Keratinocyte (primary cell): ENCODE measurements around the gene IRX1.

Experiments used
- EZH2 ChIP-seq: IDR thresholded peaks from one replicate; pipeline ENCODE4 v1.6.1; 2012; ENCODE audit warnings: inconsistent platforms, mild to moderate bottlenecking, low read length, moderate library complexity
- TF ChIP-seq, protein P1 (sequence below), 3 experiments: IDR thresholded peaks in 1 of 3; conservative IDR thresholded peaks in 1 of 3; optimal IDR thresholded peaks in 1 of 3; 2 replicates in 2 of 3; 3 replicates in 1 of 3; pipeline versions ENCODE3 to v1.5.1; 2011; ENCODE audit warnings: low read length in 3 of 3, mild to moderate bottlenecking in 3 of 3, moderate library complexity in 2 of 3, control low read depth in 1 of 3, inconsistent platforms in 1 of 3; ENCODE audit not compliant: insufficient read depth in 2 of 3; ENCODE audit errors: extremely low read depth in 1 of 3

DNA sequence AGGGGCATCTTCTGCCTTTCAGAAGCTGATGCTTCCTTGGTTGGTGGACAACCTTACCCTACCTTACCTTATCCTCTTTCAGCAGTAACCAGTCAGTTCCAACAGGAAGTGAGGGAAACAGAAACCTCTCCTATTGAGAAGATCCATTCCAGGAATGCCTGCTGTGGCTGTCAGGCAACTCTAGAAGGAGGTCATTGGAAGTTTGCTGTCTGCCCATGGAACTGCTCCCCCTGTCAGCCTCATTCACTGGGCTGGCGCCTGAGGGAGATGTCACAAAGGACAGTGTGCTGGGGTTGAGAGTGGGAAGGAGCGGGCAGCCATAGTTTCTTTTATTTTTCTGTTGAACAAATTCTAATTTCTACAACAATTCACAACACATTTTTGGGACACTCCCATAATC, 54.7 kb downstream of the IRX1 start:
- TF ChIP-seq, protein P1, sequence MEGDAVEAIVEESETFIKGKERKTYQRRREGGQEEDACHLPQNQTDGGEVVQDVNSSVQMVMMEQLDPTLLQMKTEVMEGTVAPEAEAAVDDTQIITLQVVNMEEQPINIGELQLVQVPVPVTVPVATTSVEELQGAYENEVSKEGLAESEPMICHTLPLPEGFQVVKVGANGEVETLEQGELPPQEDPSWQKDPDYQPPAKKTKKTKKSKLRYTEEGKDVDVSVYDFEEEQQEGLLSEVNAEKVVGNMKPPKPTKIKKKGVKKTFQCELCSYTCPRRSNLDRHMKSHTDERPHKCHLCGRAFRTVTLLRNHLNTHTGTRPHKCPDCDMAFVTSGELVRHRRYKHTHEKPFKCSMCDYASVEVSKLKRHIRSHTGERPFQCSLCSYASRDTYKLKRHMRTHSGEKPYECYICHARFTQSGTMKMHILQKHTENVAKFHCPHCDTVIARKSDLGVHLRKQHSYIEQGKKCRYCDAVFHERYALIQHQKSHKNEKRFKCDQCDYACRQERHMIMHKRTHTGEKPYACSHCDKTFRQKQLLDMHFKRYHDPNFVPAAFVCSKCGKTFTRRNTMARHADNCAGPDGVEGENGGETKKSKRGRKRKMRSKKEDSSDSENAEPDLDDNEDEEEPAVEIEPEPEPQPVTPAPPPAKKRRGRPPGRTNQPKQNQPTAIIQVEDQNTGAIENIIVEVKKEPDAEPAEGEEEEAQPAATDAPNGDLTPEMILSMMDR (optimal IDR thresholded peaks at IDR 0.05 in 1 of 3, IDR thresholded peaks at IDR 0.05 in 1 of 3, conservative IDR thresholded peaks at IDR 0.05 in 1 of 3; ENCODE audit: extremely low read depth in 1 of 3, insufficient read depth in 2 of 3, low read length in 3 of 3), result no peak
- no peak for TF ChIP-seq EZH2
